Epithelial cell of esophagus (primary cell): ENCODE data around the gene ERRFI1.

Experiments
- DNase-seq: peaks from one replicate; pipeline ENCODE4 v3.0.0; 2010; ENCODE audit warnings: low read depth
- H3K4me3 ChIP-seq: 2 replicates; pipeline ENCODE4 v1.5.1; 2011; ENCODE audit warnings: mild to moderate bottlenecking, low read length, control low read depth
- CTCF ChIP-seq: IDR thresholded peaks from 2 replicates; pipeline ENCODE4 v1.5.1; 2011; ENCODE audit warnings: low read depth, mild to moderate bottlenecking, low read length, control low read depth, inconsistent platforms; ENCODE audit not compliant: insufficient read depth; ENCODE audit errors: missing control alignments

ERRFI1 gene

GRCh38 chr1:8018492-8019228 is 7.4 kb downstream of the ERRFI1 start:
- peak overlapping the region; percentile 13 for H3K4me3 ChIP-seq
- peak; percentile 22 for DNase-seq
- TF ChIP-seq CTCF, result no peak

GRCh38 chr1:8017495-8018197 is 8.5 kb downstream of the ERRFI1 start:
- peak overlapping the region; percentile 13 for H3K4me3 ChIP-seq
- DNase-seq, result peak; percentile 81
- TF ChIP-seq CTCF, result no peak

- TF ChIP-seq CTCF, result no peak
- H3K4me3 ChIP-seq, result no peak overlapping the region
- peak; percentile 16 for DNase-seq
Observed at GRCh38 chr1:8016895-8017241, 9.2 kb downstream of the ERRFI1 start.

- no peak for DNase-seq
- TF ChIP-seq CTCF, result no peak
- H3K4me3 ChIP-seq, result no peak overlapping the region
Observed at GRCh38 chr1:8016210-8016894, 9.8 kb downstream of the ERRFI1 start.

GRCh38 chr1:8015809-8016165 is 10.3 kb downstream of the ERRFI1 start:
- DNase-seq, result peak; percentile 26
- no peak overlapping the region for H3K4me3 ChIP-seq
- TF ChIP-seq CTCF, result no peak

- peak; percentile 67 for TF ChIP-seq CTCF
- DNase-seq, result peak; percentile 82
- H3K4me3 ChIP-seq, result no peak overlapping the region
Observed at GRCh38 chr1:8015036-8015808, 10.9 kb downstream of the ERRFI1 start.
